ENCODE results near the gene IL10RB.
"Not testable (repeated sequence)": the region's sequence is repeated elsewhere in the genome, so short reads cannot be mapped to it uniquely, and the experiment has no call there.

IL10RB gene

DNA sequence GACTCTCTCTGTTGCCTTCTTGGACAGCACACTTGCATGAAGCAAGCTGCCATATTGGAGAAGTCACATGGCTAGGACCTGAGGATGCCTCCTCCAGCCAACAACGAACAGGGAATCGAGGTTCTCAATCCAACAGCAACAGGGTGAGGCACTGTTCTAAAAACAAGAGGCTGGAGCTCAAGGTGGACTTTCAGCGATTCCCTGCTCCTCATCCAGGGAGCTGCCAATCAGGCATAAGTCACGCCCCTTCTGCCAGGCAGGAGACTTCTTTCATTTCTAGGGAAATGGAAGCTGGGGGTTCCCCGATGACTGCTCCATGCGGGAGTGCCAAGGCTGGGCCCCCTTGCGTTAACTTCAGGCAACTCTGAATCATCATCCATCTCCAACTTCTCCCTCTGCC, 35.9 kb downstream of the IL10RB start:
- no peak for DNase-seq (ENCODE audit: low read depth)

DNA sequence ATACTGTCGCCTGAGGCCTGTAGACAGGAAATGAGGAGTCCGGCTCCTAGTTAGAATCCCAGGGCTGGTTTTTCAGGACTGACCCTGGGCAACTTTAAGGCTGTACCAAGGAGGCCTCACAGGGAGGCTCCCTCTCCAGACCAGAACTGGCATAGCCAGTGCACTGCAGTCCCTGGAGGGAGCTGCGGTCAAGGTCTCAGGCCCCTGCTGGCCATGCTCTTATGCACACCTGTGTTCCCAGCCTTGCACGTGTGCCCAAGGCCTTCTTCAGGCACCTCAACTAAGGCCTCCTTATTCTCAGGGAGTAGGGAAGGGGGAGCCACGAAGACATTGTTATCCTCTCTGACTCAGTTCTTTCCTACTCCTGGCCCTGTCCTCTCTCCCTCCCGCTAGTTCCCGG, 36.6 kb downstream of the IL10RB start:
- DNase-seq (ENCODE audit: low read depth) = no peak

- DNase-seq (ENCODE audit: low read depth) = no peak
Measured at GRCh38 chr21:33305344-33305671, 39.1 kb downstream of the IL10RB start.

DNA sequence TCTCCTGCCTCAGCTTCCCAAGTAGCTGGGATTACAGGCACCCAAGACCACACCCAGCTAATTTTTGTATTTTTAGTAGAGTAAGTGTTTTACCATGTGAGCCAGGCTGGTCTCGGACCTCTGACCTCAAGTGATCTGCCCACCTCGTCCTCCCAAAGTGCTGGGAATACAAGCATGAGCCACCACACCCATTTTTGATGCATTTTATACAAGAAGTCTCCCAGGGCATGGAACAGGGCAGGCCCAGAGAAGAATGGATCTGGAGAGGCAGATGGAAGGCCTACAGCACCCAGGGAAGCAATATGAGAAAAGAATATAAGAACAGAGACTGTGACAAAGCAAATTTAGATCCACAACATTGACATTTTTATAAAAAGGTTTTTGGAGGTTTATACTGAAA, 39.8 kb downstream of the IL10RB start:
- DNase-seq (ENCODE audit: low read depth) = no peak

- DNase-seq (ENCODE audit: low read depth) = peak; percentile 50
Measured at GRCh38 chr21:33308586-33309490, 42.7 kb downstream of the IL10RB start.

GRCh38 chr21:33309778-33310177, 43.6 kb downstream of the IL10RB start:
- no peak for DNase-seq (ENCODE audit: low read depth)

- DNase-seq (ENCODE audit: low read depth) = no peak
Measured at GRCh38 chr21:33312121-33312520, 46.0 kb downstream of the IL10RB start.

GRCh38 chr21:33313183-33313582, 47.0 kb downstream of the IL10RB start:
- DNase-seq (ENCODE audit: low read depth) = no peak

DNA sequence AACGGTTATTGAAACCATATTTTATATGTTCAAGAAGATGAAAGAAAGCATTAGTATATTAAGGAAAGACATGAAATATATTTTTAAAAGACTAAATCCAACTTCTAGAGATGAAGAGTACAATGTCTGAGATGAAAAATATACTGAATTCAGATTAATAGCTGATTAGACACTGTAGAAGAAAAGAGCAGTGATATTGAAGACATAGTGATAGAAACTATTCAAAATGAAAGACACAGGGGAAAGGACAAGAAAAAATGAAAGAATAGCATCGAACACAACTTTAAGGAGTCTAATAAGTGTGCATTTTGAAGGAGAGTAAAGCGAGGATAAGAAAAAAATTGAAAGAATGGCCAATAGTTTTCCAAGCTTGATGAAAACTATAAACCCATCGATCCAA, 47.4 kb downstream of the IL10RB start:
- DNase-seq (ENCODE audit: low read depth) = no peak

DNA sequence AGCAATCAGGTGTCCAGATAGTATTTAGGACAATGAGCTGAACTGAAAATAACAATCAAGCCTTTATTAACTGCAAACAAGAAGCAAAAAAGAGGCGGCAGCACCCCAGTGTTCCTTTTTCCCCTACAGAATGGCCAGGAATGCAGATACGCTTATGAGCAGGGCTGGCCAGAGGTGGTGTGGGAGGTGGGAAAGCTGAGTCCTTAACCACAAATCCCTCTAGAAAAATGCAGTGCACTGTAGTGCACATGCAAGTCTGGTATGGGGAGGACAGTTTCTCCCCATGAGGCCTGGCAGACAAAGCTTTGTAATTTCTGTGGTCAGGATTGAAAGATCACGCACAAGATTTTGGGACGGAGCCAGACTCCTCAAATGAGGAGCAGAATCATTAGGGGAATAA, 47.9 kb downstream of the IL10RB start:
- DNase-seq (ENCODE audit: low read depth) = no peak

- no peak for DNase-seq (ENCODE audit: low read depth)
Measured at GRCh38 chr21:33315946-33316710, 50.0 kb downstream of the IL10RB start.

GRCh38 chr21:33317145-33317544, 51.0 kb downstream of the IL10RB start:
- no peak for DNase-seq (ENCODE audit: low read depth)

DNA sequence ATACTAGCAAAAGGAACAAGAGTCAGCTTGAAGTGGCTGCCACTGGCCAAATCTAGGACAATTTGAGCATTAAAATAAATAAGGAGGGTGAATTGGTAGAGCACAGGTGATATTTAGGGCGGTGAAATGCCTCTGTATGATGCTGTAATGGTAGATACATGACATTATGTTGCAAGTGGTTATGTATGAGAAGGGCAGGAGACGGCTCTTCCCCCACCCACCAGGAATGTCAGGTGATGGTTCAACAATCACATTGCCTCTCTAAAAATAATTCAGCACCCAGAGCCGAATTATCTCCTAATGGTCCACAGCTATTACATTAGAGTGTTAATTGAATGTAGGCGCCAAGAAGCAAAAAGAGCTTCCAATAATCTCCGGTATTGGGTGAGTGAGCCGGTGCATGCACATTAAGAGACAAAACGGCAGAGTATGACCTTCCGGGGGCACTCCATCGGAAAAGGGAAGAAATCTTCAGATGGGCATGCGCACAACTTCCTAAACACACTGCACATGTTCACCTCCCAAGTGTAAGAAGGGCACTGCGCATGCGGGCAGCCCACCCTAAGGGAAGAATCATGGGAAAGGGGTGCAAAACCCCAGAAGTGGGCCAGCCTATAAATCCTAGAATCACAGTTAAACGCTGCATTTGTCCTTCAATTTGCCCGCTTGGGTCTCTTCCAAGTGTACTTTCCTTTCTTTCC, 51.8 kb downstream of the IL10RB start:
- DNase-seq (ENCODE audit: low read depth) = no peak

GRCh38 chr21:33321005-33321404, 54.8 kb downstream of the IL10RB start:
- not testable (repeated sequence) for DNase-seq (ENCODE audit: low read depth)

- not testable (repeated sequence) for DNase-seq (ENCODE audit: low read depth)
Measured at GRCh38 chr21:33323610-33324009, 57.4 kb downstream of the IL10RB start.

- DNase-seq (ENCODE audit: low read depth) = peak; percentile 99
Measured at GRCh38 chr21:33324291-33325221, 58.4 kb downstream of the IL10RB start, which contains the start of gene IFNAR1. TSS of gene IFNAR1 (plus strand) at chr21:33324970. CDS start at chr21:33325056, 86 bp downstream.

- DNase-seq (ENCODE audit: low read depth) = peak; percentile 68
Measured at GRCh38 chr21:33325222-33326067, 59.3 kb downstream of the IL10RB start.

DNA sequence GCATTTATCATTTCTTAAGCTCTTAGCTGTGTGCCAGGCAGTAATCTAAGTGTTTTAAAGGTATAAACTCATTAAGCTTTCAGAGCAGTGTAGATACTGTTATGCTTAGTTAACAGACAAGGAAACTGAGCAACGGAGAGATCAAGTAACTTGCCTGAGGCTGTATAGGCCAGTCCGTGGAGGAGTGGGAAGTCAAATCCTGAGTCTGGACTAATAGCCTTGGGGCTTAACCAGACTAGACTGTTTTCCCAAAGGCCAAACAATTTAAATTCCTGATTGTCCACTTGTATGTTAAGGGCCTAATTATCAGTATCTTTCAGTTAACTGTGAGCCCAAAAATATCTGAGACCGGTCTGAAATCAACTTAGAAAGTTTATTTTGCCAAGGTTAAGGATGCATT, 61.2 kb downstream of the IL10RB start:
- no peak for DNase-seq (ENCODE audit: low read depth)

DNA sequence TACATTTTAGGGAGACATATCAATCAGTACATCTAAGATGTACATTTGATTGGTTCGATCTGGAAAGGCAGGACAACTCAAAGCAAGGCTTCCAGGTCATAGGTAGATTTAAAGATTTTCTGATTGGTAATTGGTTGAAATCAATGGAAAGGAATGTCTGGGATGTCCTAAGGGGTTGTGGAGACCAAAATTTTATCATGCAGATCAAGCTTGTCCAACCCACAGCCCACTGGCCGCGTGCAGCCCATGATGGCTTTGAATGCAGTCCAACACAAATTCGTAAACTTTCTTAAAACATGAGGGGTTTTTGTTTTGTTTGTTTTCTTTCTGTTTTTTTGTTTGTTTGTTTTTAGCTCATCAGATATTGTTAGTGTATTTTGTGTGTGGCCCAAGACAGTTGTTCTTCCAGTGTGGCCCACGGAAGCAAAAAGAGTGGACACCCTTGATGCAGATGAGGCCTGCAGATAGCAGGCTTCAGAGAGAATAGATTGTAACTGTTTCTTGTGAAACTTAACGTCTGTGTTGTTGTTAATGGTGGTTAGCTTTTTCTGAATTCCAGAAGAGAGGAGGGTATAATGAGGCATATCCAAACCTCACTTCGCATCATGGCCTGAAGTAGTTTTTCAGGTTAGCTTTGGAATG, 61.7 kb downstream of the IL10RB start:
- DNase-seq (ENCODE audit: low read depth) = no peak

DNA sequence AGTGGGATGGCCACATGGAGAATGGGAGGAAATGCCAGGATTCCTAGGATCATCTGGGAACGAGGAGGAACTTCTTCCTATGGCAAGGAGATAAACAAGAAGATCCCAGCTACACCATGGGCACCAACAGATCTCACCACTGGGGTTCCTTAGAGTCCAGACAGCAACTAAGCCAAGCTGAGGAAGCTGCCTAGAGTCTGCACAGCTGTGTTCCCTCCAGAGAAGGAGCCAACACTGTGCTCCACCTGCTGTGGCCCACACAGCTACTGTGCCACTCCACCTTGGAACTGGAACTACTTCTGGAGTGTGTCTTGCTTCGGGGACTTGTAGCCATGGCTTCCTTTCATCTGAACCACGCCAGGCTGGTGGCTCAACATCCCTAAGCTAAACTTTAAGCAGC, 64.6 kb downstream of the IL10RB start:
- DNase-seq (ENCODE audit: low read depth) = no peak

All from fibroblast of gingiva (primary cell).